ENCODE measurements around the gene UBA1.

Gene UBA1

GRCh38 chrX:47208108-47208507, 14.5 kb downstream of the UBA1 start:
- no peaks in the 10 kb centered on the region for H3K27me3 Mint-ChIP-seq
- DNase-seq = no peak
- no peak overlapping the region for H3K27ac Mint-ChIP-seq
- H3K4me1 Mint-ChIP-seq (ENCODE audit: low read depth) = peaks cover 11% of the 10 kb centered on the region
- peaks cover 100% of the 10 kb centered on the region for H3K36me3 Mint-ChIP-seq (ENCODE audit: low read depth)
- H3K9me3 Mint-ChIP-seq = no peaks in the 10 kb centered on the region
- no peak overlapping the region for H3K4me3 Mint-ChIP-seq

GRCh38 chrX:47209508-47210238, 16.0 kb downstream of the UBA1 start:
- Mint-ChIP-seq H3K4me1 (ENCODE audit: low read depth) (peaks cover 11% of the 10 kb centered on the region), H3K27ac (peak overlapping the region; percentile 22), H3K4me3 (no peak overlapping the region), H3K9me3 (no peaks in the 10 kb centered on the region), H3K36me3 (ENCODE audit: low read depth) (peaks cover 100% of the 10 kb centered on the region), H3K27me3 (no peaks in the 10 kb centered on the region)
- DNase-seq = no peak

- Mint-ChIP-seq H3K36me3 (ENCODE audit: low read depth) (peaks cover 100% of the 10 kb centered on the region), H3K27ac (peak overlapping the region; percentile 65), H3K4me3 (no peak overlapping the region), H3K9me3 (no peaks in the 10 kb centered on the region), H3K4me1 (ENCODE audit: low read depth) (peaks cover 7% of the 10 kb centered on the region), H3K27me3 (no peaks in the 10 kb centered on the region)
- no peak for DNase-seq
These were observed 17.2 kb downstream of the UBA1 start for GRCh38 chrX:47210661-47211425.

- Mint-ChIP-seq H3K36me3 (ENCODE audit: low read depth) (peaks cover 99% of the 10 kb centered on the region), H3K4me3 (no peak overlapping the region), H3K9me3 (no peaks in the 10 kb centered on the region), H3K27me3 (no peaks in the 10 kb centered on the region), H3K4me1 (ENCODE audit: low read depth) (peaks cover 20% of the 10 kb centered on the region), H3K27ac (peak overlapping the region; percentile 70)
- peak; percentile 23 for DNase-seq
These were observed 19.0 kb downstream of the UBA1 start for GRCh38 chrX:47212381-47213293.

GRCh38 chrX:47214435-47215077, 20.9 kb downstream of the UBA1 start:
- Mint-ChIP-seq H3K27ac (no peak overlapping the region), H3K36me3 (ENCODE audit: low read depth) (peaks cover 87% of the 10 kb centered on the region), H3K4me3 (no peak overlapping the region), H3K27me3 (no peaks in the 10 kb centered on the region), H3K4me1 (ENCODE audit: low read depth) (peaks cover 26% of the 10 kb centered on the region), H3K9me3 (no peaks in the 10 kb centered on the region)
- no peak for DNase-seq

- Mint-ChIP-seq H3K27me3 (no peaks in the 10 kb centered on the region), H3K4me3 (no peak overlapping the region), H3K27ac (peak overlapping the region; percentile 99), H3K36me3 (ENCODE audit: low read depth) (peaks cover 81% of the 10 kb centered on the region), H3K4me1 (ENCODE audit: low read depth) (peaks cover 35% of the 10 kb centered on the region), H3K9me3 (no peaks in the 10 kb centered on the region)
- DNase-seq = no peak
These were observed 21.8 kb downstream of the UBA1 start for GRCh38 chrX:47215291-47215900.

GRCh38 chrX:47216393-47216925, 22.8 kb downstream of the UBA1 start:
- Mint-ChIP-seq H3K4me3 (peak overlapping the region; percentile 90), H3K4me1 (ENCODE audit: low read depth) (peaks cover 41% of the 10 kb centered on the region), H3K27ac (peak overlapping the region; percentile 99), H3K36me3 (ENCODE audit: low read depth) (peaks cover 81% of the 10 kb centered on the region), H3K9me3 (no peaks in the 10 kb centered on the region), H3K27me3 (no peaks in the 10 kb centered on the region)
- no peak for DNase-seq

GRCh38 chrX:47217121-47217851, 23.7 kb downstream of the UBA1 start:
- H3K36me3 Mint-ChIP-seq (ENCODE audit: low read depth) = peaks cover 79% of the 10 kb centered on the region
- DNase-seq = no peak

GRCh38 chrX:47217852-47218279, 24.2 kb downstream of the UBA1 start:
- peaks cover 44% of the 10 kb centered on the region for H3K4me1 Mint-ChIP-seq (ENCODE audit: low read depth)
- peak overlapping the region; percentile 90 for H3K4me3 Mint-ChIP-seq
- no peaks in the 10 kb centered on the region for H3K9me3 Mint-ChIP-seq
- H3K27me3 Mint-ChIP-seq = no peaks in the 10 kb centered on the region
- peaks cover 77% of the 10 kb centered on the region for H3K36me3 Mint-ChIP-seq (ENCODE audit: low read depth)
- H3K27ac Mint-ChIP-seq = peak overlapping the region; percentile 99
- DNase-seq = peak; percentile 98

More at GRCh38 chrX:47217121-47217851, 23.7 kb downstream of the UBA1 start:
- Mint-ChIP-seq H3K9me3 (no peaks in the 10 kb centered on the region), H3K27ac (peak overlapping the region; percentile 99), H3K4me1 (ENCODE audit: low read depth) (peaks cover 44% of the 10 kb centered on the region), H3K4me3 (peak overlapping the region; percentile 90), H3K27me3 (no peaks in the 10 kb centered on the region)

- peak within 1 kb of the TSS; percentile 90 for H3K4me3 Mint-ChIP-seq
- H3K4me1 Mint-ChIP-seq (ENCODE audit: low read depth) = peaks cover 44% of the 10 kb centered on the region
- H3K36me3 Mint-ChIP-seq (ENCODE audit: low read depth) = peaks cover 77% of the 10 kb centered on the region
- H3K27ac Mint-ChIP-seq = peak within 1 kb of the TSS; percentile 99
- H3K27me3 Mint-ChIP-seq = no peaks in the 10 kb centered on the region
- no peaks in the 10 kb centered on the region for H3K9me3 Mint-ChIP-seq
- peak; percentile 89 for DNase-seq
These were observed 24.8 kb downstream of the UBA1 start, which contains the start of gene CDK16 for GRCh38 chrX:47218280-47218919. Gene CDK16 (plus strand): TSS chrX:47218681. CDS start chrX:47223558, 4,877 bp downstream.

GRCh38 chrX:47218920-47219815, 25.5 kb downstream of the UBA1 start:
- Mint-ChIP-seq H3K27me3 (no peaks in the 10 kb centered on the region), H3K27ac (peak overlapping the region; percentile 91), H3K9me3 (no peaks in the 10 kb centered on the region), H3K36me3 (ENCODE audit: low read depth) (peaks cover 77% of the 10 kb centered on the region), H3K4me3 (peak overlapping the region; percentile 90), H3K4me1 (ENCODE audit: low read depth) (peaks cover 44% of the 10 kb centered on the region)
- peak; percentile 72 for DNase-seq

- no peak for DNase-seq
- Mint-ChIP-seq H3K27me3 (no peaks in the 10 kb centered on the region), H3K9me3 (no peaks in the 10 kb centered on the region), H3K4me3 (no peak overlapping the region), H3K27ac (peak overlapping the region; percentile 42), H3K4me1 (ENCODE audit: low read depth) (peaks cover 33% of the 10 kb centered on the region), H3K36me3 (ENCODE audit: low read depth) (peaks cover 77% of the 10 kb centered on the region)
These were observed 28.1 kb downstream of the UBA1 start for GRCh38 chrX:47221756-47222155.

Measured in activated T-cell treated with anti-CD3 and anti-CD28 coated beads, Interleukin-2, amount 50 U/mL, for 24 hours (primary cell).